ENCODE measurements around the gene RNF225. TPM values are rescaled to one million over a fixed set of nuclear protein-coding genes. Genes with fewer than 3 reads are reported as not detected.
"Not testable (repeated sequence)": the region's sequence is repeated elsewhere in the genome, so short reads cannot be mapped to it uniquely, and the experiment has no call there.

Gene RNF225
- total RNA-seq, 1 donor from 2014 or later = 0.36 TPM

DNA sequence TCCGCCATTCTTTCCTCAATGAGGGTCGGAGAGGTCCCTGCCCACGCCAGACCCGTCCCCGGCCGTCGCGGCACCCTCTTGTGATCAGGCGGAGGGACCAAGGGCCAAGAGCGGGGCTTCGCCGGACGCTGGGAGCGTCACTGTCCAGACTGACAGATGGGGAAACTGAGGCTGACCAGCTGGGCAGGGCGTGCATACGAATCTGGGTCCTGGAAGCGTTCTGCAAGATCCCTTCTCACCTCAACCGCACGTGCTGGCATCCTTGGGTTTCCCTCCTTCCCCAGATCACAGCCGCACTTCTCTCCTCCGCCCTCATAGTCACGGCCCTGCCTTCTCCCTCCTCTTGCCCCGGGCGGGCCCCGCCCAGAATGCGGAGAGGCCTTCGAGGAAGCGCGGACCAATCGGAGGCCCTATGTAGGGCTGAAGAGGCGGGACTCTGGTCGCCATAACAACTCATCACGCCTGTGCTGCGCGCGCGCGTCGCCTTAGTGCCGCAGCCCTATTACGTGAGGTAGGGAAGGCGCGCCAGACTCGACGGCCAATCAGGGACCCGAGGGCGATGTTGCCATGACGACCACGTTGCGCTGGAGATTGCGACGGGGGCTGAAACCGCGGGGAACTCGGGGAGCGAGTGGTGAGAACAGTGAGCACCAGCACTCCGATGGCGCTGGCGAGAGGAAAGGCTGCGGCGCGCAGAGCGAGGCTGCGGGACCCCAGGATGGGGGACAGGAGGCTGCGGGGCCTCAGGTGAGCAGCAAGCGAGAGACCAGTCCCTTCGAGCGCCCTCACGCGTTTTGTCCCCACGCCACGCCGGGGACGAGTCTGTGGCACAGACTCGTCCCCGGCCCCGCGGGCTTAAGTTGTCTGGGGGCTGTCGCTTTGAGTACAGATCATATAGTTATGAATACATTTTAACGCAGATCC lies 5.7 kb downstream of the RNF225 start:
- peaks cover 13% of the 10 kb centered on the region for H3K4me1 ChIP-seq (ENCODE audit: insufficient read depth, low read length)
- Mint-ChIP-seq H3K27ac (ENCODE audit: unreplicated experiment) (peak overlapping the region; percentile 47), H3K36me3 (ENCODE audit: low read depth, unreplicated experiment) (no peaks in the 10 kb centered on the region), H3K4me1 (ENCODE audit: low read depth, unreplicated experiment) (peaks cover 2% of the 10 kb centered on the region), H3K4me3 (ENCODE audit: unreplicated experiment) (peak overlapping the region; percentile 93), H3K27me3 (ENCODE audit: low read depth, unreplicated experiment) (no peaks in the 10 kb centered on the region), H3K9me3 (ENCODE audit: unreplicated experiment) (no peaks in the 10 kb centered on the region)
- peak overlapping the region; percentile 11 for H3K27ac ChIP-seq (ENCODE audit: low read depth, low read length)
- FAIRE-seq (no peak), DNase-seq (ENCODE audit: low read depth) (peak; percentile 96)
- H3K36me3 ChIP-seq (ENCODE audit: insufficient read depth, low read length) = no peaks in the 10 kb centered on the region
- TF ChIP-seq, protein P1, sequence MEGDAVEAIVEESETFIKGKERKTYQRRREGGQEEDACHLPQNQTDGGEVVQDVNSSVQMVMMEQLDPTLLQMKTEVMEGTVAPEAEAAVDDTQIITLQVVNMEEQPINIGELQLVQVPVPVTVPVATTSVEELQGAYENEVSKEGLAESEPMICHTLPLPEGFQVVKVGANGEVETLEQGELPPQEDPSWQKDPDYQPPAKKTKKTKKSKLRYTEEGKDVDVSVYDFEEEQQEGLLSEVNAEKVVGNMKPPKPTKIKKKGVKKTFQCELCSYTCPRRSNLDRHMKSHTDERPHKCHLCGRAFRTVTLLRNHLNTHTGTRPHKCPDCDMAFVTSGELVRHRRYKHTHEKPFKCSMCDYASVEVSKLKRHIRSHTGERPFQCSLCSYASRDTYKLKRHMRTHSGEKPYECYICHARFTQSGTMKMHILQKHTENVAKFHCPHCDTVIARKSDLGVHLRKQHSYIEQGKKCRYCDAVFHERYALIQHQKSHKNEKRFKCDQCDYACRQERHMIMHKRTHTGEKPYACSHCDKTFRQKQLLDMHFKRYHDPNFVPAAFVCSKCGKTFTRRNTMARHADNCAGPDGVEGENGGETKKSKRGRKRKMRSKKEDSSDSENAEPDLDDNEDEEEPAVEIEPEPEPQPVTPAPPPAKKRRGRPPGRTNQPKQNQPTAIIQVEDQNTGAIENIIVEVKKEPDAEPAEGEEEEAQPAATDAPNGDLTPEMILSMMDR (IDR thresholded peaks at IDR 0.05; ENCODE audit: insufficient read depth, low read depth, low read length) = no peak
- no peak for TF ChIP-seq EZH2 (IDR thresholded peaks at IDR 0.05; ENCODE audit: insufficient read depth, low read length)
- H3K9ac ChIP-seq (ENCODE audit: low read length) = peak overlapping the region; percentile 78
- H4K20me1 ChIP-seq (ENCODE audit: insufficient read depth, low read length) = no peaks in the 10 kb centered on the region
- no peaks in the 10 kb centered on the region for H3K79me2 ChIP-seq (ENCODE audit: insufficient read depth, low read length)
- peak overlapping the region; percentile 72 for H3K4me3 ChIP-seq (ENCODE audit: insufficient read depth, low read depth, low read length)
- peak overlapping the region; percentile 92 for H3K4me2 ChIP-seq (ENCODE audit: low read length)
- peak overlapping the region; percentile 87 for H2AFZ ChIP-seq (ENCODE audit: low read depth, low read length)
- no peaks in the 10 kb centered on the region for H3K27me3 ChIP-seq (ENCODE audit: insufficient read depth, low read length)
- no peaks in the 10 kb centered on the region for H3K9me3 ChIP-seq (ENCODE audit: insufficient read depth, low read depth, low read length)

DNA sequence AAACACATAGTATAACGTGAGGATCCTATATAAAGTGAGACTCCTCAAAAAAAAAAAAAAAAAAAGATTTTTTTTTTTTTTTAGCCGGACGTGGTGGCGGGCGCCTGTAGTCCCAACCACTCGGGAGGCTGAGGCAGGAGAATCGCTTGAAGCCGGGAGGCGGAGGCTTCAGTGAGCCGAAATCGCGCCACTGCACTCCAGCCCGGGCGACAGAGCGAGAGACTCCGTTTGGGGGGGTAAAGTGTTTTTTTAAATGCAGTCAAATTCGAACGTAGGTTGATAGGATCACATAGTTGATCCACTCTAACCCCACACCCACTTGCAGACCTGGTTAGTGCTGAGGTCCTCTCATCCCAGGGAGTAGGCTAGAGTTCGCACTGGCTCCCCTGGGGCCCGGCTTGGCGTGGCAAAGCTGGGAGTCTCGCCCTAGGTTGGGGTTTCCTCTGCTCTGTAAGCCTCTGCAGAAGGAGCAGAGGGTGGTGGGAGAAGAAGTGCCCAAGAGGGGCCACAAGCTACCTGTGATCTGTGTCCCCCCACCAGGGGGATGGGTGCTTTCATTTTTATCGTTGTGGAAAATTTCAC lies 6.5 kb downstream of the RNF225 start:
- DNase-seq (ENCODE audit: low read depth) = no peak
- peak overlapping the region; percentile 78 for H3K9ac ChIP-seq (ENCODE audit: low read length)
- Mint-ChIP-seq H3K9me3 (ENCODE audit: unreplicated experiment) (no peaks in the 10 kb centered on the region), H3K27me3 (ENCODE audit: low read depth, unreplicated experiment) (no peaks in the 10 kb centered on the region), H3K27ac (ENCODE audit: unreplicated experiment) (no peak overlapping the region), H3K4me3 (ENCODE audit: unreplicated experiment) (peak overlapping the region; percentile 93), H3K4me1 (ENCODE audit: low read depth, unreplicated experiment) (peaks cover 2% of the 10 kb centered on the region), H3K36me3 (ENCODE audit: low read depth, unreplicated experiment) (no peaks in the 10 kb centered on the region)
- no peak for TF ChIP-seq EZH2 (IDR thresholded peaks at IDR 0.05; ENCODE audit: insufficient read depth, low read length)
- TF ChIP-seq, protein P1 (IDR thresholded peaks at IDR 0.05; ENCODE audit: insufficient read depth, low read depth, low read length) = no peak
- H3K4me2 ChIP-seq (ENCODE audit: low read length) = peak overlapping the region; percentile 92
- H3K9me3 ChIP-seq (ENCODE audit: insufficient read depth, low read depth, low read length) = no peaks in the 10 kb centered on the region
- no peaks in the 10 kb centered on the region for H4K20me1 ChIP-seq (ENCODE audit: insufficient read depth, low read length)
- peak overlapping the region; percentile 72 for H3K4me3 ChIP-seq (ENCODE audit: insufficient read depth, low read depth, low read length)
- no peak overlapping the region for H2AFZ ChIP-seq (ENCODE audit: low read depth, low read length)
- FAIRE-seq = no peak
- H3K4me1 ChIP-seq (ENCODE audit: insufficient read depth, low read length) = peaks cover 13% of the 10 kb centered on the region
- no peaks in the 10 kb centered on the region for H3K27me3 ChIP-seq (ENCODE audit: insufficient read depth, low read length)
- no peaks in the 10 kb centered on the region for H3K36me3 ChIP-seq (ENCODE audit: insufficient read depth, low read length)
- peak overlapping the region; percentile 11 for H3K27ac ChIP-seq (ENCODE audit: low read depth, low read length)
- H3K79me2 ChIP-seq (ENCODE audit: insufficient read depth, low read length) = no peaks in the 10 kb centered on the region

DNA sequence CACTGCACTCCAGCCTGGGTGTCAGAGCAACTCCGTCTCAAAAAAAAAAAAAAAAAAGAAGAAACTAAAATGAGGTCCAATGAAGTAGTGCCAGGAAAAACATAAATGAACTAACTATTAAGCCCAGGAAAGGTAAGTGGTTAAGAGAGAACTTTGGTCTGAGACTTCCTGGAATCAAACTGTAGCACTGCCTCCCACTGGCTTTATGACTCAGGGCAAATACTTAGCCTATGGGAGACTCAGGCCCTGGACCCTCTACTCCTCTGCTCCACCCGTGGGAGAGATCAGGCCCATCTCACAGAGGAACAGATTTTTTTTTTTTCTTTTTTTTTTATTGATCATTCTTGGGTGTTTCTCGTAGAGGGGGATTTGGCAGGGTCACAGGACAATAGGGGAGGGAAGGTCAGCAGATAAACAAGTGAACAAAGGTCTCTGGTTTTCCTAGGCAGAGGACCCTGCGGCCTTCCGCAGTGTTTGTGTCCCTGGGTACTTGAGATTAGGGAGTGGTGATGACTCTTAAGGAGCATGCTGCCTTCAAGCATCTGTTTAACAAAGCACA lies 8.5 kb downstream of the RNF225 start:
- H4K20me1 ChIP-seq (ENCODE audit: insufficient read depth, low read length); H3K36me3 Mint-ChIP-seq (ENCODE audit: low read depth, unreplicated experiment); H3K9me3 ChIP-seq (ENCODE audit: insufficient read depth, low read depth, low read length); H3K36me3 ChIP-seq (ENCODE audit: insufficient read depth, low read length); FAIRE-seq; H3K27me3 ChIP-seq (ENCODE audit: insufficient read depth, low read length); H2AFZ ChIP-seq (ENCODE audit: low read depth, low read length); H3K27ac Mint-ChIP-seq (ENCODE audit: unreplicated experiment); H3K4me3 ChIP-seq (ENCODE audit: insufficient read depth, low read depth, low read length); H3K4me2 ChIP-seq (ENCODE audit: low read length); H3K4me3 Mint-ChIP-seq (ENCODE audit: unreplicated experiment); H3K9me3 Mint-ChIP-seq (ENCODE audit: unreplicated experiment); H3K4me1 Mint-ChIP-seq (ENCODE audit: low read depth, unreplicated experiment); DNase-seq (ENCODE audit: low read depth); H3K27me3 Mint-ChIP-seq (ENCODE audit: low read depth, unreplicated experiment); H3K9ac ChIP-seq (ENCODE audit: low read length); H3K27ac ChIP-seq (ENCODE audit: low read depth, low read length): not testable (repeated sequence)
- Histone ChIP-seq H3K4me1 (ENCODE audit: insufficient read depth, low read length) (peaks cover 21% of the 10 kb centered on the region), H3K79me2 (ENCODE audit: insufficient read depth, low read length) (peaks cover 15% of the 10 kb centered on the region)
